Pulmonary artery endothelial cell (primary cell): ENCODE measurements around the gene WDFY4. TPM values are rescaled to one million over a fixed set of nuclear protein-coding genes. Genes with fewer than 3 reads are reported as not detected.

Experiments used
- DNase-seq: peaks from one replicate; pipeline ENCODE4 v3.0.0-alpha.2; 2011; ENCODE audit warnings: low read depth, low spot score
- total RNA-seq: library from RNA; depleted of rRNA; stranded (reverse); fragments of >200 nt; gene quantifications from 2 replicates; pipeline ENCODE4 v1.2.3, GENCODE V29; 2014

The WDFY4 gene
- total RNA-seq, 1 donor from 2014 or later = 19.1 TPM

DNA sequence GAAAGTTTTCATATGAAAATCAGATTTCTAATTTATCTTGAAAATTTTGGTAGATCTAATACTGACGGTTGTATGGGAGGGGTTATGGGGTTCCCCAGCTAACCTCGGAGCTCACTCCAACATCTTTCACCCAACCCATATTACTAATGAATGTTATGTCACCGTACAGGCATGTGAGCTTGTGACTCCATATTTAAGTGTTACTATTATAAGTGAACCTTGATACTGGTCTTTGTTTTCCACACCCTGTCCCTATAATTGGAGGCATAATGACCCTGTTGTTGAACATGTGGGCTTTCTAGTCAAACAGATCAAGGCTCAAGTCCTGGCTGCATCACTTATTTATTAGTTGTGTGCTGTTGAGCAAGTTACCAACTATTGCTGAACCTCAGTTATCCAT is 27.2 kb downstream of the WDFY4 start:
- DNase-seq = no peak

DNA sequence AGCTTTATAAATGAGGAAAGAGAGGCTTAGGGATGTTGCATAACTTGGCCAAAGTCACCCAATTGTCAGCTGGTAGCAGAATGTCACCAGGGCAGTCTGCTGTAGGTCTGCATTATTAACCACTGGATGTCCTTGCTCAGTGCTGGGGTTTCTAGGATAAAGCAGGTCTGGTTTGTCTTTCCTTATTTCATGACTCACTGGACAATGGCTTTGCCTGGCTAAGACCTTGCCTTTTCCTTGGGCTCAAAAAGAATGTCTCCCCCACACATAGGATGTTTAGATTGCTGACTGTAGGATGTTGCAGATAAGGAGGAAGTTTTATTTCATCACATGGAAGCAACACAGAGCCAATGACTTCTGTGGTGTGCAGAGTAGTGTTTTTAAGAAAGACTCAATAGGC is 29.4 kb downstream of the WDFY4 start:
- no peak for DNase-seq

DNA sequence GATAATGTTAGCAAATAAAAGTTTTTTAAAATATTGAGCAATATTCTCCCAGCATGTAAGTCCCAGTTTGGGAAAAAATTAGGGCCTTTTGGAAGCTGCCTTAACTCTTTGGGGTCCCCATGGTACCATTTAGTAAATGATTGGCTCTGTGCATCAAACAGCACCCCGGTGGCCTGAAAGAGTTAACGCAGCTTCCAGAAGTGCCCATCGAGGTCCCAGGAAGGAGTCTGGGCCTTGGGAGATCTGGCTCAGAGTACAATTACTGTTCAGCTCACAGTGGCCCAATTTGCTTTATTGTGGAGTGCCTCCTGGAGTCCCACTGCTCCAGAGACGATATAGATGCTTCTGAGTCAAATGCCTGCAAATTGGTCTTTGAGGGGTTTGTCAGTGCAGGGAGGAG is 31.7 kb downstream of the WDFY4 start:
- no peak for DNase-seq

DNA sequence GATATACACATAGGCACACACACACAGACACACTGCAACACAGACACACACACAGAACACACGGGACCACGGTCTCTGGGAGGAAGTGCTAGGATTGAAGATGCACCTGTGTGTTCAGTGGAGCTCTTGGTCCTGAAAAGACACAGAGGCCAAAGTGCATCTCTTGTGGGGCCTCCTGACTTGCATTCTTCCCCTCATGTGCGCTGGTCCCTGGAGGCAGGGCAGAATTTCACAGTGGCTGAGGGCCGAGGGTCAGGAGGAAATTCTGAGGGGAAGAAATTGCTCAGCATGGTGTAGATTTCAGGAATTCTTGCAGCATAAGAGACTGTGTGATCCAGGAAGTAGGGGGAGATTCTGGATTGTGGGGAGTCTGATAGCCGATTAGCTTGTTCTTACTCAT is 35.9 kb downstream of the WDFY4 start:
- DNase-seq = no peak

DNA sequence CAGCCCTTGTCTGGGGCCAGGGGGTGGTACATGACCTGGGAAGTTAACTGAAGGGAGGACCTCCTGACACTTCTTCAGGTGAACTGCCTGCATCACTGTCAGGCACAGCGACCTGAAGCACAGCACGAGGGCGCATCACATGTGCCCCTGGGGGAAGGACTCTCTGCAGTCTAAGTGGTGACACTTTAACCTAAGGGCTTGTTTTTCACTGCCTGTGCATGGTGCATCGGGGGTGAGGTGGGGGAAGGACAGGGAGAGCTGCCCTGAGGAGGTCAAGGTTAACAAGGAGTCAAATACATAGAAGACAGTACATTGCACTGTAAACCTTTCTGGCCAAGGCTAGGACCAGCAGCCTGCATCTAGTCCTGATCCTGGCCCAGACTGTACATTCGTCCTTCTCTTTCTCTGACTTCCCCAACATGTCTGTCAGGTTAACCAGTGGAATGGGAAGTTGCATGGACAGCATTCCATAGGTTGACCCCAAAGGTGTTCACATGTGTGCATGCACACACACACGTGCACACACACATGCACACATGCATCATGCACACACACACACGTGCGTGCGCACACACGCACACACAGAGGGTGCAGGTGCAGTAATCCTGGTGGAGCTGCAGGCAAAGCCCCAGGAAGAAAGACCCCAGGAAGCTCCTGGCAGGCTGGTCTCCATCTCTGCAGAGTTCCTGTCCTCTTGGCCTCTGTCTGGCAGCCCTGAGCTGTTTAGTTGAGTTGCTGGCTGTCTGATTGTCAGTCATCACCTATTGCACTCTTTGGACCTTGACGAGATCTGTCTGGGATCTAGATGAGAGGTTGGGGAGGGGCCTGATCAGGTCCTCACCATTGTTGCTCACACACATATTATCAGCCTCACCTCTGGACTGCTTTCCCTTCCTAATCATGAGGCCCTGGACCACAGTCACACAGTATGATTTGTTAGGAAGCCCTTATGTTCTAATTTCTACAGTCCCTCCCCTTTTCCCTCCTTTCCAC is 37.8 kb downstream of the WDFY4 start:
- no peak for DNase-seq

DNA sequence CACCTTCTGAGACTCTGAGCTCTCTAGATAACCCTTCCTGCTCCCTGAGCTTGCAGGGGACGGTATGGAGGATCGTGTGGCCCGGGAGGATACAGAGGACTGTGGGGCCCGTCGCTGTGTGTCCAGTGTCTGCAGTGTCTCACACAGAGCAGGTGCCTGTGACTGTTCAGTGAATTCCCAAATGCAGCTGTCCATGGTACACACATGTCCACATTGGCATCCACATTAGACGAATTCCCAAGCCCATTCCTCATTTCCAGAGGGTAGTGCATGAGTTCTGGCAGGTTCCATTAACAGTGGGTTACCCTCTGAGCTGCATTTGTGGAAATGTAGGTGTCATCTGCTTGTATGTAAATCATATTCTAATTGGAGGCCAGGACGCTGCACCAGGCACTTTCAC is 39.5 kb downstream of the WDFY4 start:
- no peak for DNase-seq

DNA sequence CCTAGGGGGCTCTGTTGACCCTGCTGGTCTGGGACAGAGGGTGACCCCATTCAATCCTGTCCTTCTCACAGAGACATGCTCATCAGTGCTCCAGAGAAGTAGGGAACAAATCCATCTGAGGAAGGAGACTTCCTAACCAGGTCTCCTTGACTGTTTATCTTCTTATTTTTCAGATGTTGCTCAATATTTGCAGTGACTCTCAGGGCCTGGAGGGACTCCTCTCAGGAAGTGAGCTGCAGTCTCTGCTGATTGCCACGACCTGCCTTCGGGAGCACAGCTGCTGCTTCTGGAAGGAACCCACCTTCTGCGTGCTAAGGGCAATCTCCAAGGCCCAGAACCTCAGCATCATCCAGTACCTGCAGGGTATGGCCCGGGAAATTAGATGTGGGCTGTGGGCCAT is 41.0 kb downstream of the WDFY4 start:
- DNase-seq = no peak

DNA sequence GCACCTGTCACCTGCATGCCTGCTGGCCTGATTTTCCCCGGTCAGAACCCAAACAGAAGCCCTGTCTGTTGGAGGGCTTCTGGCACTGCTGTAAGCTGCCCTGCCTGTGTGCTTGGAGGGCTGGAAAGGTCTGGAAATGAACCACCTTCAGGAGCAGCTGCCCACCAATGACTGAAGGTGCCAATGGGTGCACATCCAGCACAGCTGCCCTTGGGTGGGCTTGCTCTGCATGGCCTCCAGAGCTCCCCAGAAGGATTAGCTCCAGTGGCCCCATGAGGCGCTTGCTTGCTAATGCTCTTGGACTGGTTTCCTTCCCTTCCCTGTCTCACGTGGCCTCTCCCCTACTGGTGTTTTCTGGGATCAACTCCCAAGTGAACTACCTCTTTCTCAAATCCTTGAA is 43.2 kb downstream of the WDFY4 start:
- no peak for DNase-seq

DNA sequence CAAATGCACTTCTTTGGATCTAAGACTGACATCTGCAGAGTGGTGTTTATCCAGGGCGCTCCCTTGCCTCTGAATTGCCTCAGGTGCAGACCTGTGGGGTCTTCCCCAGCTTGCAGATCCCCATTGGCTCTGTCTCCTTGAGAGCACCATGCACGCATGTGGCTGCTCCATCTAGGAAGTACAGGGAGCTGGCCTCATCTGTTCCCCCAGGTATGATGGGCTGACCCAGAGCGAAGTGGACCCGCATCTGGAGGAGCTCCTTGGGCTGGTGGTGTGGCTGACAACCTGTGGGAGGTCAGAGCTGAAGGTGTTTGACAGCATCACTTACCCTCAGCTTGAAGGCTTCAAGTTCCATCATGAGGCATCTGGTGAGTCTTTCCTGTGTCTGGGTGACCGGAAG is 44.5 kb downstream of the WDFY4 start:
- no peak for DNase-seq

DNA sequence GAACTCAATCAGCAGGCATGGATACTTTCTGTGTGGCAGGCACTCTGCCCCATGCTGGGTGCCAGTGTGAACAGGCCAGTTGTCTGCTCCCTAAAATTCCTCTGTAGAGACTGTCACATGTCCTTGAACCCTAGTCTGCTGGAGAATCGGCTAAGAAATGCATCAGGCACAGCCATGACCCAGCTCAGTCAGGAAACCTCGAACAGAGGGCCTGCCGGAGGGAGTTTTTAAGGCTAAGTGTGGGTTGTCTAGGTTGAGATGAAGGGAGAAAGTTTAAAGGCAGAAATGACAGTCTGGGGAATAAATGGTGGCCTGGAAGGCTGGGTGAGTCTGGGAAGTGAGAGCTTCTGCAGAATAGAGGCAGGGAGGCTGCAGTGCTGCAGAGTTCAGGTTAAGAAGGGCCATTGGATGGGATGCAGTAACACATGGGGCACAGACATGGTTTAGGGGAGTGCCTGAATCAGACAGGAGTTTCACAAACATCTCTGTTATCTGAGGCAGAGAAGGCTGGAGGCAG is 45.3 kb downstream of the WDFY4 start:
- DNase-seq = no peak

DNA sequence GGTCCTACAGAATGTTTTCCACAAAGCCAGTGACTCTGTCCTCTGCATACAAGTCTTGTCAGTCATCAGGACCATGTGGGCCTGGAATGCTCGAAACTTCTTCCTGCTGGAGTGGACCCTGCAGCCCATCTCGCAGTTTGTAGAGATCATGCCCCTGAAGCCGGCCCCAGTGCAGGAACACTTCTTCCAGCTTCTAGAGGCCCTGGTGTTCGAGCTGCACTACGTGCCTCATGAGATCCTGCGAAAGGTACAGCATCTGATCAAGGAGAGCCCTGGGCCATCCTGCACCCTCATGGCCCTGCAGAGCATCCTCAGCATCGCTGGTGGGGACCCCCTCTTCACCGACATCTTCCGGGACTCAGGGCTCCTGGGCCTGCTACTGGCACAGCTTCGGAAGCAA is 46.5 kb downstream of the WDFY4 start:
- DNase-seq = no peak

DNA sequence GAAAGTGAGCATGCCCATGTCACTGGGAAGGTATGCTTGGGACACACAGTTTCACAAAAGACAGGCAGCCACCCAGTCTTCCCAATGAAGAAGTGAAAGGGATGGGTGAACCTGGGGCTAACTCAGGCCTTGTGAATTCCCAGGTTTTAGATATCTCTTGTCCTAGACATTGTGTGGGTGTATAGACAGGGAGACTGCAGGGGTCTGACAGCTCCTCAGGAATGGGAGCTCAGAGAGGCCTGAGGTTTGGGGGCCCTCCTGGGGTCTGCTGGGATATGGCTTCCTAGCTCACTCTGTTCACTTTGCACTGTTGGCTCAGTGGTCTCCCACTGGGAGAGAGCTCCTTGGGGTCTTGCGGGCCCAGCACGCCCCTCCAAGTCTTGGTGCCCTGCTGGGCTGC is 47.0 kb downstream of the WDFY4 start:
- no peak for DNase-seq

DNA sequence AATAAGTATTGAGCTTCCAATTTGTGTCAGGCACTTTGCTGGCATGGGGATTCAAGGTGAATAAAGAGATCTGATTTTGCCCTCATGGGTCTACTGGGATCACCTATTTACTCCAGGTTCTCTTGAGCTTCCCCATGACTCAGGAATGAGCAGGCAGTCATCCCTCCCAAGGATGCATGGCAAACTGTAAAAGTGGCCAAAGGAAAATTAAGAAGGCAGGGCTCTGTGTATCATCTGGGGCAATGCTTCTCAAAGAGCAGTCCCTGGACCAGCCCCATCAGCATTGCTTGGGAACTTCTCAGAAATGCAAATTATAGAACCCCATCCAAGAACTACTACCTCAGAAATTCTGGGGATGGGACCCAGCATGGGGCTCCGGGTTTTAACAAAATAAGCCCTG is 48.7 kb downstream of the WDFY4 start:
- no peak for DNase-seq

DNA sequence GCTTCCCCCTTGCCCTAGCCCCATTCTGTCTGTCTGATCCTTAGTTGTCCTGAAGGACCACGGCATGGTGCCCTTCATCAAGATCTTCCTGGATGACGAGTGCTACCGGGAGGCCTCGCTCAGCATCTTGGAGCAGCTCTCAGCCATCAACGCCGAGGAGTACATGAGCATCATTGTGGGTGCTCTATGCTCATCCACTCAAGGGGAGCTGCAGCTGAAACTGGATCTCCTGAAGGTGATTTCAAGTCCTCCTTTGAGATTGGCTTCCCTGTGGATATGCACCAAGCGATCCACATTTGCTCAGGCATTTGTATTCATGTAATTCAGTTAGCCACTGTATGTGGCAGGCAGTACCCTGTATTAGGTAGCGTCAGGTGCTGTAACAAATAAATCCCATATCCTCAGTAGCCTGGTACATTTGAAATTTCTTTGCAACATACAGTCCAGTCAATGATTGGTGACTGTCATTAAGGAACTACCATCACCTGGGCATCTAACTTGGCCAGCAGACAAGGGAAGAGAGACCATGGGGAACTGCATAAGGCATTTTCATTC is 51.2 kb downstream of the WDFY4 start:
- no peak for DNase-seq

DNA sequence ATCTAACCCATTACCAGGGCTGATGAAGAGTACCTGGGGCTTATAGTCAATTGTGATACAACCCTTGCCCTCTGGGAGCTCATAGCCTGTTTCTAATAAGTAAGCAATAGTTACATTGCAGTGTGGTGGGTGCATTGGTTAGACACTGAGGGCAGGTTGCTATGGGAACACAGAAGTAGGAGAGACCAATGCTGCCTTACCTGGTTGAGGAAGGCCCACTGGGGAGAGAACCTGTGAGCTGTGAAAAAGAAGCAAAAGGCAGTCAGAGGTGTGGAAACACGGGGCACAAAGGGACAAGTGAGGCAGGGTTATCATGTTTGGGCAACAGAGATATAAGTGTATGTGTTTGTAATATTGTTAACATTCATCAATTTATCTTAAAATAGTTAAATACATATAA is 51.9 kb downstream of the WDFY4 start:
- DNase-seq = no peak

DNA sequence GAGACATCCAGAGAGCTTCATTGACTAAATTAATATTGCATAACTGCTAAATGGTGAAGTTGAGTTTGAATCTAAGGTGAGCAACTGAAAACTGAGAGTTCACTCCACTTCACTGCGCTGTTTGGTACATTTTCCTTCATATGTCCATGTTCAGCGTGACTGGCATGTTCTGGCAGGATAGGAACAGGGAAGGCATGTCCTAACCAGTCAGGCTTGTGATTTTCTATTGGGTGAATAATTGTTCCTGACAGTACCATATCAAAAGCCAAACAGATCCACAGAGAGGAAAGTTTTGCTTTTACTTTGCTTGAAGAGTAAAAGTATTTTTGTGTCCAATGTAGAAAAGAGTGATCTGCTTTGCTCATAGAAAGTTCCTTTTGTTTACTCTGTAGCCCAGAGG is 53.2 kb downstream of the WDFY4 start:
- DNase-seq = no peak

DNA sequence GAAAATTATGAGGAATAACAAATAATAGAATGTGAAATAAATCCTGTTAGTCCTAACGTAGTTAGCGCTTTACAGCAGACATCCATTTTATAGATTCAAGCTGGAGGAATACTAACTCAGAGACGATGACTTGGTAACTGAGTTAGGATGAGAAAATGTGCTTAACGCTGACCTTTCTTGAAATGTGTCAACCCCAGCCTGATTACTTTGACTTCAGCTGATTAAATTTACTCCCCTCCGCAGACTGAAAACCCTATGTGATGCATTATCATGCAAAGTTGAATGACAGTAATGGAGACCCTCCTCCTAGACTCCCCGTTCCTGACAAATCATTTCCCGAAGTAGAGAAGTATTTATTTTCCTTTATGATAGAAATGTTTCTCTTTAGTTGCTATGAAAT is 54.5 kb downstream of the WDFY4 start:
- DNase-seq = no peak

DNA sequence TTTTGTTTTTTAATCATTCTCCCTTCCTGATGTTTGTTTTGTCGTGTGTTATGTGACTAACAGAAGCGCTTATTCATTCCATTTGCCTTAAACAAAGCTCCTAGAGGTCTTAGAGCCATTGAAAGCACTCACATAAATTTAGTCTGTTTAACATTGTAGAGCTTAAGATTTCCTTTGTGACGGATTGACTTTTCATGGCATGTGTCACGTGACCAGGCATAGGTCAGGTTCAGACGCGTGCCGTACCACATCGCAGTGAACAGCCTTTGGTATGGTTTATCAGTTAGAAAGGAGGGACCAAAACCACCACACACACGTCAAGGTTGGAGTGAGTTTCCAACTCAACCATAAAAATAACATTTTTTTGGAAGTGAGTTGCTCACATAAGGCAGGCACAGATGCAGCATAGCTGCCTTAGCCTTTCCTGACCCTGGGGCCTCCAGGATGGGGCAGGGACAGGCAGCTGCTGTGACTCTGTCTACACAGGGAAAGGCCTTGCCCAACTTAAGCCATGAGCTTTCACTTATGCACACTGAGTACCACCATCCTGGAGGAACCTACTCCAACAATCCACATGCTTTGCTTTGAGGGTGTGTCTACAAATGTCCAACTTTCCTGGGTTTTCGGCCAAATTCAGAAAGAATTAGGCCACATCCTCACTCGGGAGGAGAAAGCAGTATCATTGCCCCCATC is 55.5 kb downstream of the WDFY4 start:
- no peak for DNase-seq

DNA sequence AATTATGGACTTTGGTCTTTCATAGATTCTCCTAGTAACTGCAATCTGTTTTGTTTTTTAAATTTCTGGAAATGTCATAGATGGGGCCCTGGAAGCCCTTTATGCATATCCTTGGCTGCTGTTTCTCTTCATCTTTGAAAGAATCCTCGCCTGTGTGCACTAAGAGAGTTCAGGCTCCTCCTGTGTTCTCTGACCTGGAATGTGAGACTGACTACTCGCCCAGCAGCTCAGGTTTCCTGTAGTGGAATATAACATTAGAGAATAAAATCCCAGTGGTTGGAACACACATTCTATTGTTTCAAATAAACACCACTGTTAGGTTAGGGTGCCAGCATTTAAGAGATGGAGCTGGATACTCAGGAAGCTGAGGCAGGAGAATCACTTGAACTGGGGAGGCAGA is 56.3 kb downstream of the WDFY4 start:
- DNase-seq = no peak

DNA sequence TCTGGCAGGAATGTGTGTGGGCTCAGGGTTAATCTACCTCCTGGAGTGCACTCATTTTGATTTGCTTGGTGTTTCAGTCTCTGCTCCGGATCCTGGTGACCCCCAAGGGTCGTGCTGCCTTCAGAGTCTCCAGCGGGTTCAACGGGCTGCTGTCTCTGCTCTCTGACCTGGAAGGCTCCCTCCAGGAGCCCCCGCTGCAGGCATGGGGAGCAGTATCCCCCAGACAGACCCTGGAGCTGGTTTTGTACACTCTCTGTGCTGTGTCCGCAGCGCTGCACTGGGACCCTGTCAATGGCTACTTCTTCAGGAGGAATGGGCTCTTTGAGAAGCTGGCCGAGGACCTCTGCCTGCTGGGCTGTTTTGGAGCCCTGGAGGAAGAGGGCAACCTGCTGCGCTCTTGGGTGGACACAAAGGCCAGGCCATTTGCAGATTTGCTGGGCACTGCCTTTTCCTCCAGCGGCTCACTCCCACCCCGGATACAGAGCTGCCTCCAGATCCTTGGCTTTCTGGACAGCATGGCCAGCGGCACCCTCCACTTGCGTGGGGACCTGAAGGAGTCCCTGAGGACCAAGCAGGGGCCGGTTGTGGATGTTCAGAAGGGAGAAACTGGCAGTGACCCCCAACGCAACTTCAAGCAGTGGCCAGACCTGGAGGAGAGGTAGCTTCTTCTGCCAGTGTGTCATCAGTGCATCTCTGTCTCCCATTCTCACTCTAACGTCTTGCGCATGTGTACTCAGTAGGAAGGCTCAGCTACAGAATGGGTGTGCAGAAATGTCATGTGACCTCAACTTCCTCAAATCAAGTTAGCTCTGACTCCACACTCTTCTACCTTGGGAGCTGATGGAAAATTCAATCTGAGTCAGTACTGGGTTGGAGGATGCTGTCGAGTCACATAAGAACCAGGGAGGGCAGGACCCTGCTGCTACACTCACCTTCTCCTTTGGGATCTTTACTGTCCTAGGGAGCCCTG is 58.5 kb downstream of the WDFY4 start:
- DNase-seq = no peak

DNA sequence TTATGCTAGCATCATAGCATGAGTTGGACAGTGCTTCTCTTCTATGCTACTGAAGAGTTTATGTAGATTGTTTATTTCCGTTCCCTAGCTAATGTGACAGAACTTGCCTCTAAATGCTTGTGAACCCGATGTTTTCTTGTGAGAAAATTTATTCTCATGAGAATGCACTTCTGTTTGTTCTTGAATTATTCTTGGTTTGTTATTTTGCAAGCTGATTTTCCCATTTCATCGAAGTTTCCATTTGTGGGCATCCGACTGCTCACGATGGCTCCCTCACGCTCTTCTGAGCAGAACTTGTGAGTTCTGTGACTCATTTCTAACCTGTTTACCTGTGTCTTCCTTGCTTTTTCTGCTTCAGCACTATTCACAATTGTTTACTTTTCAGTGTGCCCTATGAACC is 59.9 kb downstream of the WDFY4 start:
- no peak for DNase-seq
